GM21360 (cell line): ENCODE results near the gene PLA2G4E.

Source experiments
- ATAC-seq: cut with Tn5 transposase; IDR thresholded peaks from one replicate; pipeline ENCODE4 v1.9.1; 2021; ENCODE audit warnings: mild to moderate bottlenecking, moderate library complexity; ENCODE audit not compliant: unreplicated experiment

The PLA2G4E gene

GRCh38 chr15:42020713-42021273 is at the start of gene PLA2G4E:
TSS of gene PLA2G4E (minus strand) at chr15:42021042. CDS start at chr15:42021030, 12 bp downstream.
- ATAC-seq, result no peak

GRCh38 chr15:42070279-42070975 is 49.6 kb upstream of the PLA2G4E start:
- ATAC-seq, result no peak

GRCh38 chr15:42069496-42070278 is 48.8 kb upstream of the PLA2G4E start:
- no peak for ATAC-seq

- ATAC-seq, result no peak
Observed at GRCh38 chr15:42069025-42069424, 48.2 kb upstream of the PLA2G4E start.

- ATAC-seq, result no peak
Observed at GRCh38 chr15:42068601-42069000, 47.8 kb upstream of the PLA2G4E start.

GRCh38 chr15:42066764-42067415 is 46.0 kb upstream of the PLA2G4E start:
- ATAC-seq, result no peak

GRCh38 chr15:42065468-42065867 is 44.6 kb upstream of the PLA2G4E start:
- ATAC-seq, result no peak

GRCh38 chr15:42065033-42065432 is 44.2 kb upstream of the PLA2G4E start:
- ATAC-seq, result no peak

- ATAC-seq, result no peak
Observed at GRCh38 chr15:42064271-42064670, 43.4 kb upstream of the PLA2G4E start.

- no peak for ATAC-seq
Observed at GRCh38 chr15:42063122-42063848, 42.4 kb upstream of the PLA2G4E start.

GRCh38 chr15:42062284-42062806 is 41.5 kb upstream of the PLA2G4E start:
- ATAC-seq, result no peak

- ATAC-seq, result no peak
Observed at GRCh38 chr15:42060797-42061196, 40.0 kb upstream of the PLA2G4E start.

- no peak for ATAC-seq
Observed at GRCh38 chr15:42060477-42060763, 39.6 kb upstream of the PLA2G4E start.

- ATAC-seq, result no peak
Observed at GRCh38 chr15:42059661-42060476, 39.0 kb upstream of the PLA2G4E start.

GRCh38 chr15:42058791-42059190 is 37.9 kb upstream of the PLA2G4E start:
- ATAC-seq, result no peak

- ATAC-seq, result no peak
Observed at GRCh38 chr15:42057799-42058646, 37.2 kb upstream of the PLA2G4E start.

GRCh38 chr15:42056934-42057798 is 36.3 kb upstream of the PLA2G4E start:
- ATAC-seq, result no peak

- no peak for ATAC-seq
Observed at GRCh38 chr15:42053914-42054313, 33.1 kb upstream of the PLA2G4E start.
